Measurements from ENCODE around the gene SSPN.

SSPN gene

GRCh38 chr12:26241080-26241479 lies 45.7 kb downstream of the SSPN start:
- no peak overlapping the region for H3K4me3 ChIP-seq (ENCODE audit: low read depth, low read length)
- H3K9me3 ChIP-seq (ENCODE audit: severe bottlenecking), result no peaks in the 10 kb centered on the region
- no peak for DNase-seq
- no peaks in the 10 kb centered on the region for H3K36me3 ChIP-seq
- peaks cover 4% of the 10 kb centered on the region for H3K27me3 ChIP-seq (ENCODE audit: insufficient read depth, low read depth, severe bottlenecking)
- no peak for TF ChIP-seq CTCF (IDR thresholded peaks at IDR 0.05; ENCODE audit: low read depth, low read length)
- no peak overlapping the region for H3K27ac ChIP-seq

GRCh38 chr12:26242683-26243082 lies 47.3 kb downstream of the SSPN start:
- DNase-seq, result no peak
- Histone ChIP-seq H3K4me3 (ENCODE audit: low read depth, low read length) (no peak overlapping the region), H3K27me3 (ENCODE audit: insufficient read depth, low read depth, severe bottlenecking) (peaks cover 4% of the 10 kb centered on the region), H3K36me3 (no peaks in the 10 kb centered on the region), H3K27ac (no peak overlapping the region), H3K9me3 (ENCODE audit: severe bottlenecking) (no peaks in the 10 kb centered on the region)
- TF ChIP-seq CTCF (IDR thresholded peaks at IDR 0.05; ENCODE audit: low read depth, low read length), result no peak

DNA sequence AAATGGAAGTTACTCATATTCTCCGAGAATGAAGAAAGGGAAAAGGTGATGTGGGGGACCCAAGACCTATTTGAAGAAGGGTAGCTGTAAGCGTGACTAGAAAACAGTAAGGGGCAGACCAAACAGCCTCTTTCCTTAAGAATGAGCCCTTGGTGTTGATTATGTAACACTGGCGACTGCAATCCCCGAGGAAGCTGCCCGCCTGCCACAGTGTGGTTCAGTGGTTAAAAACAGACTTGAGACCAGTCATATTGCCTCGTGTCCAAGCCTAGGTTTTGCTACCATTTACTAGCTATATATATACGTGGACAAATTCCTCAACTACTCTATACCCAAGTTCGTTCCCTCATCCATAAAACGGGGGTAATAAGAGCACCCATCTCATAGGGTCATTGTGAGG lies 49.1 kb downstream of the SSPN start:
- Histone ChIP-seq H3K27ac (no peak overlapping the region), H3K4me3 (ENCODE audit: low read depth, low read length) (no peak overlapping the region), H3K27me3 (ENCODE audit: insufficient read depth, low read depth, severe bottlenecking) (peaks cover 4% of the 10 kb centered on the region), H3K36me3 (no peaks in the 10 kb centered on the region), H3K9me3 (ENCODE audit: severe bottlenecking) (no peaks in the 10 kb centered on the region)
- TF ChIP-seq CTCF (IDR thresholded peaks at IDR 0.05; ENCODE audit: low read depth, low read length), result no peak
- DNase-seq, result no peak

DNA sequence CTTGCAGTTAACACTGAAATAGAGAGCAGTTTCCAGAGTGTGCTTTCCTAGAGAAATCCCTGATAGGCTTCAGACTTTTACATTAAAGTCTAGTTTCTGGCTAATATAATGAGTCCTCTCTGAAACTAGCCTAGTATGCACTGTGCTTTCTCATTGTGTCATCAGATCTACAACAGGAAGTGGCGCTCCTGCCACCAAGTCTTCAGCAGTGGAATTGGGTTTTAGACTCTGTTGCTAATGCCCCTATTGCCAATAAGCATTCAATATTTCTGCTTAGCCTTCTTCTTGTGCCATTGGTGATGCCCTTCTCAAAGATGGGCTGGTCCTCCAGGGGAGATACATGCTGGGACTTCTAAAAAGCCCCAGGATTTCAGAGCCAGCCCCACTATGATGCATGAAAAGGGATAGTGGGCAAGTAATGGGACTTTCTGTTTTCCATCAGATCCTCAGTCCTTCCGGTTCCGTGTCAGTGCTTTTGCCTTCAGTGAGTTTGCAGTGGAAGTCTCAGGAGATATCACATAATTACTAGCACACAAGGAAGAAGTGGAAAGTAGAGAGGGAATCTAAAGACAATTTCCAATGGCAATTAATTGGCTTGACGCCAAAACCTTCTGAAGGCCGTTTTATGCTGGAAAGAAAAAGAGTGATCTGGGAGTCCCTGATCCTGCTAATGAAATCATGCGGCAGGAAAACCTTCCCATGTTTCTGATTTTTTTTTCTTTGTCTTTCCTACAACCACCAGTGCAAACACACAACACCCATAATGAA lies 50.0 kb downstream of the SSPN start:
- no peak overlapping the region for H3K4me3 ChIP-seq (ENCODE audit: low read depth, low read length)
- peaks cover 4% of the 10 kb centered on the region for H3K27me3 ChIP-seq (ENCODE audit: insufficient read depth, low read depth, severe bottlenecking)
- TF ChIP-seq CTCF (IDR thresholded peaks at IDR 0.05; ENCODE audit: low read depth, low read length), result no peak
- H3K9me3 ChIP-seq (ENCODE audit: severe bottlenecking), result no peaks in the 10 kb centered on the region
- H3K27ac ChIP-seq, result no peak overlapping the region
- no peaks in the 10 kb centered on the region for H3K36me3 ChIP-seq
- no peak for DNase-seq

GRCh38 chr12:26246483-26247164 lies 51.3 kb downstream of the SSPN start:
- no peak for DNase-seq
- TF ChIP-seq CTCF (IDR thresholded peaks at IDR 0.05; ENCODE audit: low read depth, low read length), result no peak
- H3K4me3 ChIP-seq (ENCODE audit: low read depth, low read length), result no peak overlapping the region
- peaks cover 4% of the 10 kb centered on the region for H3K27me3 ChIP-seq (ENCODE audit: insufficient read depth, low read depth, severe bottlenecking)
- no peaks in the 10 kb centered on the region for H3K36me3 ChIP-seq
- no peak overlapping the region for H3K27ac ChIP-seq
- H3K9me3 ChIP-seq (ENCODE audit: severe bottlenecking), result no peaks in the 10 kb centered on the region

All from WERI-Rb-1 (cell line).